ENCODE data around the gene AGAP1. TPM values are rescaled to one million over a fixed set of nuclear protein-coding genes. Genes with fewer than 3 reads are reported as not detected.

AGAP1 gene
- total and polyA plus RNA-seq, 4 donors: 2.0 to 8.5 (median 5.4) TPM

GRCh38 chr2:235445116-235445515, 48.7 kb upstream of the AGAP1 start:
- DNase-seq (ENCODE audit: low spot score): no peak
- Histone ChIP-seq H3K4me3 (ENCODE audit: low read depth in 1 of 3, low read length in 3 of 3) (no peak overlapping the region), H3K27me3 (ENCODE audit: control insufficient read depth in 4 of 4, insufficient read depth in 4 of 4, low read length in 3 of 4) (no peaks in the 10 kb centered on the region), H3K36me3 (ENCODE audit: control insufficient read depth in 4 of 4, insufficient read depth in 3 of 4, low read depth in 1 of 4, low read length in 3 of 4) (no peaks in the 10 kb centered on the region), H3K4me1 (ENCODE audit: control insufficient read depth in 4 of 4, insufficient read depth in 4 of 4, low read length in 3 of 4) (peaks cover 0 to 3% (median 0%) of the 10 kb centered on the region in 4 donors), H3K27ac (ENCODE audit: low read depth in 1 of 2, low read length in 2 of 2) (no peak overlapping the region), H3K9me3 (ENCODE audit: control insufficient read depth in 4 of 4, low read length in 3 of 4) (peaks cover 0 to 3% (median 0%) of the 10 kb centered on the region in 4 donors), H3K9ac (ENCODE audit: low read depth in 1 of 2, low read length in 2 of 2) (no peak overlapping the region)
- 79% methylated on average over 6 of the region's 6 CpGs for WGBS
- TF ChIP-seq RXRA (IDR thresholded peaks at IDR 0.05) (no peak), ZBTB33 (IDR thresholded peaks at IDR 0.05) (no peak), FOXA1 (IDR thresholded peaks at IDR 0.05) (no peak), TAF1 (conservative IDR thresholded peaks at IDR 0.05) (no peak), HNF4G (IDR thresholded peaks at IDR 0.05) (no peak), FOXA2 (IDR thresholded peaks at IDR 0.05) (no peak), GABPA (IDR thresholded peaks at IDR 0.05 in 1 of 2, conservative IDR thresholded peaks at IDR 0.05 in 1 of 2) (no peak), SP1 (IDR thresholded peaks at IDR 0.05) (no peak), YY1 (IDR thresholded peaks at IDR 0.05) (no peak), NR2F2 (IDR thresholded peaks at IDR 0.05) (no peak), MAX (IDR thresholded peaks at IDR 0.05) (no peak), EGR1 (IDR thresholded peaks at IDR 0.05; ENCODE audit: low read depth in 2 of 2) (no peak), JUND (IDR thresholded peaks at IDR 0.05) (no peak)
- TF ChIP-seq, protein P1, sequence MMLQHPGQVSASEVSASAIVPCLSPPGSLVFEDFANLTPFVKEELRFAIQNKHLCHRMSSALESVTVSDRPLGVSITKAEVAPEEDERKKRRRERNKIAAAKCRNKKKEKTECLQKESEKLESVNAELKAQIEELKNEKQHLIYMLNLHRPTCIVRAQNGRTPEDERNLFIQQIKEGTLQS (IDR thresholded peaks at IDR 0.05): no peak
- TF ChIP-seq, protein P2, sequence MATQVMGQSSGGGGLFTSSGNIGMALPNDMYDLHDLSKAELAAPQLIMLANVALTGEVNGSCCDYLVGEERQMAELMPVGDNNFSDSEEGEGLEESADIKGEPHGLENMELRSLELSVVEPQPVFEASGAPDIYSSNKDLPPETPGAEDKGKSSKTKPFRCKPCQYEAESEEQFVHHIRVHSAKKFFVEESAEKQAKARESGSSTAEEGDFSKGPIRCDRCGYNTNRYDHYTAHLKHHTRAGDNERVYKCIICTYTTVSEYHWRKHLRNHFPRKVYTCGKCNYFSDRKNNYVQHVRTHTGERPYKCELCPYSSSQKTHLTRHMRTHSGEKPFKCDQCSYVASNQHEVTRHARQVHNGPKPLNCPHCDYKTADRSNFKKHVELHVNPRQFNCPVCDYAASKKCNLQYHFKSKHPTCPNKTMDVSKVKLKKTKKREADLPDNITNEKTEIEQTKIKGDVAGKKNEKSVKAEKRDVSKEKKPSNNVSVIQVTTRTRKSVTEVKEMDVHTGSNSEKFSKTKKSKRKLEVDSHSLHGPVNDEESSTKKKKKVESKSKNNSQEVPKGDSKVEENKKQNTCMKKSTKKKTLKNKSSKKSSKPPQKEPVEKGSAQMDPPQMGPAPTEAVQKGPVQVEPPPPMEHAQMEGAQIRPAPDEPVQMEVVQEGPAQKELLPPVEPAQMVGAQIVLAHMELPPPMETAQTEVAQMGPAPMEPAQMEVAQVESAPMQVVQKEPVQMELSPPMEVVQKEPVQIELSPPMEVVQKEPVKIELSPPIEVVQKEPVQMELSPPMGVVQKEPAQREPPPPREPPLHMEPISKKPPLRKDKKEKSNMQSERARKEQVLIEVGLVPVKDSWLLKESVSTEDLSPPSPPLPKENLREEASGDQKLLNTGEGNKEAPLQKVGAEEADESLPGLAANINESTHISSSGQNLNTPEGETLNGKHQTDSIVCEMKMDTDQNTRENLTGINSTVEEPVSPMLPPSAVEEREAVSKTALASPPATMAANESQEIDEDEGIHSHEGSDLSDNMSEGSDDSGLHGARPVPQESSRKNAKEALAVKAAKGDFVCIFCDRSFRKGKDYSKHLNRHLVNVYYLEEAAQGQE (IDR thresholded peaks at IDR 0.05): no peak
- TF ChIP-seq, protein P3, sequence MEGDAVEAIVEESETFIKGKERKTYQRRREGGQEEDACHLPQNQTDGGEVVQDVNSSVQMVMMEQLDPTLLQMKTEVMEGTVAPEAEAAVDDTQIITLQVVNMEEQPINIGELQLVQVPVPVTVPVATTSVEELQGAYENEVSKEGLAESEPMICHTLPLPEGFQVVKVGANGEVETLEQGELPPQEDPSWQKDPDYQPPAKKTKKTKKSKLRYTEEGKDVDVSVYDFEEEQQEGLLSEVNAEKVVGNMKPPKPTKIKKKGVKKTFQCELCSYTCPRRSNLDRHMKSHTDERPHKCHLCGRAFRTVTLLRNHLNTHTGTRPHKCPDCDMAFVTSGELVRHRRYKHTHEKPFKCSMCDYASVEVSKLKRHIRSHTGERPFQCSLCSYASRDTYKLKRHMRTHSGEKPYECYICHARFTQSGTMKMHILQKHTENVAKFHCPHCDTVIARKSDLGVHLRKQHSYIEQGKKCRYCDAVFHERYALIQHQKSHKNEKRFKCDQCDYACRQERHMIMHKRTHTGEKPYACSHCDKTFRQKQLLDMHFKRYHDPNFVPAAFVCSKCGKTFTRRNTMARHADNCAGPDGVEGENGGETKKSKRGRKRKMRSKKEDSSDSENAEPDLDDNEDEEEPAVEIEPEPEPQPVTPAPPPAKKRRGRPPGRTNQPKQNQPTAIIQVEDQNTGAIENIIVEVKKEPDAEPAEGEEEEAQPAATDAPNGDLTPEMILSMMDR (IDR thresholded peaks at IDR 0.05; ENCODE audit: low read depth, low read length, missing input control): no peak

DNA sequence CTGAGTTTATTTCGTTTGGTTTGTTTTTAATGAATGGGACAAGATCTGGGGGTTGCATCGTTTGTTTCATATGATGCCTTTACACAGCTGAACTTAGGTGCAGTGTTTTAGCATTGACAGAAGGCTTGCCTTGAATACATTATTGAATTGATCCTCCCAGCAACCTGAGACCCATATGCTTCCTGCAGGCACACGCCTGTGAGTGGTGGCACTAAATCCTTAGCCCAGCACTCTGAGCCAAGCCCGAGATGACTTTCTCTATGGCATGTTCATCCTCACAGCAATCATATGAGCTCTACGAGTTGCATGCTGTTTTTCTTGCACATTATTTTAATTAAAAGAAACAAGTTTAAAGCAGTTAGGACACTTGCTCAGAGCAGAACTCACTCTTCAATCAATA, 47.8 kb upstream of the AGAP1 start:
- Histone ChIP-seq H3K9me3 (ENCODE audit: control insufficient read depth in 4 of 4, low read length in 3 of 4) (peaks cover 0 to 3% (median 0%) of the 10 kb centered on the region in 4 donors), H3K27ac (ENCODE audit: low read depth in 1 of 2, low read length in 2 of 2) (no peak overlapping the region), H3K4me3 (ENCODE audit: low read depth in 1 of 3, low read length in 3 of 3) (no peak overlapping the region), H3K4me1 (ENCODE audit: control insufficient read depth in 4 of 4, insufficient read depth in 4 of 4, low read length in 3 of 4) (peaks cover 0 to 3% (median 0%) of the 10 kb centered on the region in 4 donors), H3K9ac (ENCODE audit: low read depth in 1 of 2, low read length in 2 of 2) (no peak overlapping the region), H3K27me3 (ENCODE audit: control insufficient read depth in 4 of 4, insufficient read depth in 4 of 4, low read length in 3 of 4) (no peaks in the 10 kb centered on the region), H3K36me3 (ENCODE audit: control insufficient read depth in 4 of 4, insufficient read depth in 3 of 4, low read depth in 1 of 4, low read length in 3 of 4) (no peaks in the 10 kb centered on the region)
- DNase-seq (ENCODE audit: low spot score): no peak
- TF ChIP-seq, protein P3 (IDR thresholded peaks at IDR 0.05; ENCODE audit: low read depth, low read length, missing input control): no peak
- no peak for TF ChIP-seq FOXA2 (IDR thresholded peaks at IDR 0.05)
- TF ChIP-seq, protein P1 (IDR thresholded peaks at IDR 0.05): no peak
- TF ChIP-seq GABPA (IDR thresholded peaks at IDR 0.05 in 1 of 2, conservative IDR thresholded peaks at IDR 0.05 in 1 of 2): no peak
- TF ChIP-seq YY1 (IDR thresholded peaks at IDR 0.05): no peak
- no peak for TF ChIP-seq RAD21 (IDR thresholded peaks at IDR 0.05)
- no peak for TF ChIP-seq FOXA1 (IDR thresholded peaks at IDR 0.05)
- TF ChIP-seq MAX (IDR thresholded peaks at IDR 0.05): no peak
- TF ChIP-seq EGR1 (IDR thresholded peaks at IDR 0.05; ENCODE audit: low read depth in 2 of 2): no peak
- TF ChIP-seq RXRA (IDR thresholded peaks at IDR 0.05): no peak
- no peak for TF ChIP-seq HNF4G (IDR thresholded peaks at IDR 0.05)
- no peak for TF ChIP-seq JUND (IDR thresholded peaks at IDR 0.05)
- no peak for TF ChIP-seq ZBTB33 (IDR thresholded peaks at IDR 0.05)
- TF ChIP-seq TAF1 (conservative IDR thresholded peaks at IDR 0.05): no peak
- TF ChIP-seq SP1 (IDR thresholded peaks at IDR 0.05): no peak
- TF ChIP-seq HNF4A (conservative IDR thresholded peaks at IDR 0.05): no peak
- WGBS: 88% methylated on average over 5 of the region's 5 CpGs

Measured in liver (tissue), 9 donors.